HepG2 (cell line): Measurements from ENCODE around the gene CAMK1. TPM values are rescaled to one million over a fixed set of nuclear protein-coding genes. Genes with fewer than 3 reads are reported as not detected.

ENCODE experiments used
- ARID4A ChIP-seq: sonication (generic); formaldehyde crosslinking; IDR thresholded peaks from 2 replicates; pipeline ENCODE4 v1.5.0; 2020; ENCODE audit warnings: mild to moderate bottlenecking, missing genetic modification reagents, borderline replicate concordance
- ATF7 ChIP-seq, 2 experiments: fragments of 450-650 bp in 1 of 2; sonication (generic) in 1 of 2; formaldehyde crosslinking in 1 of 2; IDR thresholded peaks; 2 replicates each; pipeline versions ENCODE4 v1.4.0 to v1.6.1; 2016 to 2020; ENCODE audit warnings: antibody characterized with exemption in 1 of 2, mild to moderate bottlenecking in 1 of 2, missing genetic modification reagents in 1 of 2
- CEBPB ChIP-seq: IDR thresholded peaks from 2 replicates; pipeline ENCODE4 v1.6.1; 2011; ENCODE audit warnings: low read depth, low read length, improper control_type of control experiment, borderline replicate concordance
- CREB3 ChIP-seq: sonication (generic); formaldehyde crosslinking; IDR thresholded peaks from 2 replicates; pipeline ENCODE4 v1.5.0; 2020; ENCODE audit warnings: missing genetic modification reagents
- DPF2 ChIP-seq: sonication (generic); formaldehyde crosslinking; IDR thresholded peaks from 2 replicates; pipeline ENCODE4 v1.4.0; 2020; ENCODE audit warnings: mild to moderate bottlenecking, low read depth, missing genetic modification reagents, borderline replicate concordance
- EED ChIP-seq: sonication (generic); formaldehyde crosslinking; IDR thresholded peaks from 2 replicates; pipeline ENCODE4 v1.5.0; 2020; ENCODE audit warnings: mild to moderate bottlenecking, missing genetic modification reagents
- IKZF1 ChIP-seq: fragments of 450-650 bp; IDR thresholded peaks from 2 replicates; pipeline ENCODE4 v1.7.1; 2016
- IRX3 ChIP-seq: sonication (generic); formaldehyde crosslinking; IDR thresholded peaks from 2 replicates; pipeline ENCODE4 v1.8.1; 2023; ENCODE audit warnings: mild to moderate bottlenecking, low read depth, missing genetic modification reagents, borderline replicate concordance
- PHF20 ChIP-seq: sonication (generic); formaldehyde crosslinking; IDR thresholded peaks from 2 replicates; pipeline ENCODE4 v1.5.0; 2020; ENCODE audit warnings: mild to moderate bottlenecking, missing genetic modification reagents
- PLRG1 ChIP-seq: fragments of 450-650 bp; conservative IDR thresholded peaks from 2 replicates; pipeline ENCODE4 v1.6.1; 2016
- RAD51 ChIP-seq: fragments of 450-650 bp; IDR thresholded peaks from 2 replicates; pipeline ENCODE4 v1.6.1; 2016; ENCODE audit warnings: borderline replicate concordance
- SALL2 ChIP-seq: sonication (generic); formaldehyde crosslinking; IDR thresholded peaks from 2 replicates; pipeline ENCODE4 v1.8.1; 2023; ENCODE audit warnings: mild to moderate bottlenecking, missing genetic modification reagents, inconsistent platforms
- SMAD1 ChIP-seq: sonication (generic); formaldehyde crosslinking; IDR thresholded peaks from 2 replicates; pipeline ENCODE4 v1.4.0; 2020; ENCODE audit warnings: missing genetic modification reagents, low read depth, mild to moderate bottlenecking, borderline replicate concordance
- SP5 ChIP-seq: IDR thresholded peaks from 2 replicates; pipeline ENCODE4 v1.6.1; 2016; ENCODE audit warnings: low read depth, borderline replicate concordance
- ZBTB1 ChIP-seq: sonication (generic); formaldehyde crosslinking; IDR thresholded peaks from 2 replicates; pipeline ENCODE4 v1.4.0; 2020; ENCODE audit warnings: missing genetic modification reagents, borderline replicate concordance
- ZBTB21 ChIP-seq: sonication (generic); formaldehyde crosslinking; IDR thresholded peaks from 2 replicates; pipeline ENCODE4 v1.4.0; 2020; ENCODE audit warnings: missing genetic modification reagents
- ZNF143 ChIP-seq: sonication (generic); formaldehyde crosslinking; IDR thresholded peaks from 2 replicates; pipeline ENCODE4 v1.4.0; 2020; ENCODE audit warnings: missing genetic modification reagents
- ZNF253 ChIP-seq: sonication (generic); formaldehyde crosslinking; IDR thresholded peaks from 2 replicates; pipeline ENCODE4 v1.8.0; 2022; ENCODE audit warnings: mild to moderate bottlenecking, missing genetic modification reagents, borderline replicate concordance
- ZNF501 ChIP-seq: sonication (generic); formaldehyde crosslinking; IDR thresholded peaks from 2 replicates; pipeline ENCODE4 v1.5.1; 2020; ENCODE audit warnings: mild to moderate bottlenecking, moderate library complexity, missing genetic modification reagents
- ZNF550 ChIP-seq: sonication (generic); formaldehyde crosslinking; IDR thresholded peaks from 2 replicates; pipeline ENCODE4 v1.4.0; 2020; ENCODE audit warnings: mild to moderate bottlenecking, missing genetic modification reagents, borderline replicate concordance
- ZNF557 ChIP-seq: sonication (generic); formaldehyde crosslinking; IDR thresholded peaks from 2 replicates; pipeline ENCODE4 v1.4.0; 2020; ENCODE audit warnings: missing genetic modification reagents
- ZNF607 ChIP-seq: sonication (generic); formaldehyde crosslinking; IDR thresholded peaks from 2 replicates; pipeline ENCODE4 v1.5.1; 2020; ENCODE audit warnings: missing genetic modification reagents, mild to moderate bottlenecking, borderline replicate concordance
- ZNF616 ChIP-seq: sonication (generic); formaldehyde crosslinking; IDR thresholded peaks from 2 replicates; pipeline ENCODE4 v1.5.0; 2020; ENCODE audit warnings: low read depth, mild to moderate bottlenecking, missing genetic modification reagents
- ZNF75D ChIP-seq: sonication (generic); formaldehyde crosslinking; IDR thresholded peaks from 2 replicates; pipeline ENCODE4 v1.8.1; 2023; ENCODE audit warnings: missing genetic modification reagents, mild to moderate bottlenecking, borderline replicate concordance
- ZNF768 ChIP-seq: sonication (generic); formaldehyde crosslinking; IDR thresholded peaks from 2 replicates; pipeline ENCODE4 v1.4.0; 2020; ENCODE audit warnings: missing genetic modification reagents
- ZSCAN12 ChIP-seq: sonication (generic); formaldehyde crosslinking; IDR thresholded peaks from 2 replicates; pipeline ENCODE4 v1.9.0; 2021; ENCODE audit warnings: mild to moderate bottlenecking, missing genetic modification reagents
- polyA plus RNA-seq, 8 experiments: library from polyadenylated mRNA; depleted of rRNA in 3 of 8; stranded (reverse) in 7 of 8; unstranded in 1 of 8; fragments of >200 nt; fragmentation: Illumina TruSeq in 4 of 8; extraction: Trizol in 4 of 8; gene quantifications; 2 replicates each; pipeline versions ENCODE4 v1.2.1 to v1.2.3, GENCODE V29; 2011 to 2016; ENCODE audit warnings: low read depth in 4 of 8, missing spikeins in 1 of 8, mixed read lengths in 1 of 8; ENCODE audit not compliant: insufficient read depth in 1 of 8
- total RNA-seq, 5 experiments: library from RNA; depleted of rRNA; stranded (reverse); fragments of >200 nt; fragmentation: Illumina TruSeq; extraction: Trizol; gene quantifications; 2 replicates each; pipeline ENCODE4 v1.2.3, GENCODE V29; 2016; ENCODE audit warnings: low read depth in 1 of 5

The CAMK1 gene
- total and polyA plus RNA-seq, 2 of the 13 experiments (the other 11 are each of a cell fraction or from before 2014, with no cell fraction given) = 26.4 to 53.3 TPM

GRCh38 chr3:9749645-9750555 lies 19.8 kb downstream of the CAMK1 start, which contains the start of gene OGG1 (continued):
- no peak for TF ChIP-seq ZNF768
- no peak for TF ChIP-seq ZNF75D (CRISPR knock-in tag)
- no peak; the same call in 1 of the 2 replicates for TF ChIP-seq SMAD1 (CRISPR knock-in tag)
- peak; percentile 72; the same call in 1 of the 2 replicates for TF ChIP-seq PHF20 (CRISPR knock-in tag)
- no peak for TF ChIP-seq ATF7 (IDR thresholded peaks at IDR 0.05)
- TF ChIP-seq ATF7 (CRISPR knock-in tag; IDR thresholded peaks at IDR 0.05) = no peak
- no peak for TF ChIP-seq RAD51
- TF ChIP-seq CREB3 (CRISPR knock-in tag) = 0 out of 2 replicates have a peak, but pooled peaks have one; percentile 32
- no peak for TF ChIP-seq ZBTB21 (CRISPR knock-in tag)
- peak; percentile 25; the same call in 1 of the 2 replicates for TF ChIP-seq SALL2 (CRISPR knock-in tag)
- TF ChIP-seq PLRG1 = no peak
- peak; percentile 85 for TF ChIP-seq ARID4A (CRISPR knock-in tag)
- TF ChIP-seq ZNF616 = no peak
- TF ChIP-seq ZNF253 (CRISPR knock-in tag) = no peak
- no peak for TF ChIP-seq ZBTB1 (CRISPR knock-in tag)
- TF ChIP-seq CEBPB = no peak
- TF ChIP-seq ZNF501 (CRISPR knock-in tag) = peak; percentile 56; the same call in 1 of the 2 replicates
- 0 out of 2 replicates have a peak, but pooled peaks have one; percentile 33 for TF ChIP-seq ZNF607 (CRISPR knock-in tag)
- TF ChIP-seq EED (CRISPR knock-in tag) = no peak
- TF ChIP-seq IRX3 = peak; percentile 34; the same call in 1 of the 2 replicates
- 0 out of 2 replicates have a peak, but pooled peaks have one; percentile 21 for TF ChIP-seq DPF2 (CRISPR knock-in tag)
- no peak for TF ChIP-seq IKZF1
- TF ChIP-seq ZSCAN12 = no peak
- TF ChIP-seq SP5 (CRISPR knock-in tag) = peak; percentile 68
- 0 out of 2 replicates have a peak, but pooled peaks have one; percentile 42 for TF ChIP-seq ZNF550 (CRISPR knock-in tag)
- TF ChIP-seq ZNF557 = no peak
- TF ChIP-seq ZNF143 (CRISPR knock-in tag) = no peak; the same call in 1 of the 2 replicates
